HG03066 (cell line): ENCODE data around the gene PERCC1.

Experiments
- ATAC-seq: cut with Tn5 transposase; IDR thresholded peaks from one replicate; pipeline ENCODE4 v1.9.1; 2021; ENCODE audit warnings: low read depth; ENCODE audit not compliant: unreplicated experiment

Gene PERCC1

GRCh38 chr16:1430759-1431496, at the start of gene PERCC1:
PERCC1 (plus strand) TSS chr16:1431078; CDS start chr16:1432594, 1,516 bp downstream.
- no peak for ATAC-seq

DNA sequence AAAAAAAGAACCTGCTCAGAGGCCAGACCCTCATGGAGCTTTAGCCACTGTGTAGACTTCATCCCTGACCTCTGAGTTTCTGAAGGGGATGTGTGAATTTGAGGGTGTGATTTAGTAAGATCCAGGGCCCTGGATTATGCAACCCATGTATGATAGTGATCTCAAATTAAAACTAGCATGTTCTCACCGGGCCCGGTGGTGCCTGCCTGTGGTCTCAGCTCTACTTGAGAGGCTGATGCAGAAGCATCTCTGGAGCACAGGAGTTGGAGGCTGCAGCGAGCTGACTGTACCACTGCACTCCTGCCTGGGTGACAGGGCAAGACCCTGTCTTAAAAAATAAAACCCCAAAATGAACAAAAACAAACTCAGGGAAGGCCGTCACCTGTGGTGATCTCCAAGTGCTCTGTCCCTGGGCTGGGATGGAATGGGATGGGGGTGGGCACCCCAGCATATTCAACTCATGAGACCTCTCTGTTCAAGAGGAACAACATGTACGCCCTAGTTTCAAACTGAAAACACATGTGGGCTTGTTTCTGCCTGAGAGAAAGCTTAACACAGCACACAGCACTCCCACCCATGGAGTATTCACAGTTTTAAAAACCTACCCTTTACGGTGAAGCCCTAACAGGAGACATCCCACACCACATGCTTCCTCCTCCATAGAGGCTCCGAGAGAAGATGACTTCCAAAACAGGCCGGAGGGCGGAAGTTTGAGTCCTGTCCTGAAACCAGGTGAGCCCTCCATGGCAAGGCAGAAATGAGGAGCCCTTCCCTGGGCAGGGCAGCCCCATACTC, 49.1 kb upstream of the PERCC1 start:
- ATAC-seq, result no peak

GRCh38 chr16:1383556-1383955, 47.3 kb upstream of the PERCC1 start:
- ATAC-seq, result no peak

DNA sequence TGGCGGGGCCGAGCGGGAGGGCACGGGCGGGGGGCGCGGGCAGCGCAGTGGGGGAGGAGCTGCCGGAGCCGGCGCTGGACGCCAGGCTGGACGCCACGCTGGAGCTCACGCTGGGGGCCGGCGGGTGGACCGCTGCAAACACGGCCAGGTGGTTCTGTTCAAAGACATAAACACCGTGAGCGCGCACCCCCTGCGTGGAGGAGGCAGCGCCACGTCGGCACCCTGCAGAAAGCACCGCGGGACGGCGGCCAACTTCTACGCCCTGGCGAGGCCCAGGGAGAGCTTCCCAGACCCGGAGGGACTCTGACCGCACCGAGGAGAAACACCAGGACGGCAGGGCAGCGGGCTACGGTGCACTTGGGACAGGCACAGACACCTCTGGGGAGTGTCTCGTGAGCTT, 45.6 kb upstream of the PERCC1 start:
- ATAC-seq, result no peak

GRCh38 chr16:1387331-1387730, 43.5 kb upstream of the PERCC1 start:
- ATAC-seq, result no peak

- no peak for ATAC-seq
These were observed 41.1 kb upstream of the PERCC1 start for GRCh38 chr16:1389762-1390161.

GRCh38 chr16:1390239-1390779, 40.6 kb upstream of the PERCC1 start:
- ATAC-seq, result no peak

- ATAC-seq, result no peak
These were observed 38.1 kb upstream of the PERCC1 start for GRCh38 chr16:1392826-1393225.

DNA sequence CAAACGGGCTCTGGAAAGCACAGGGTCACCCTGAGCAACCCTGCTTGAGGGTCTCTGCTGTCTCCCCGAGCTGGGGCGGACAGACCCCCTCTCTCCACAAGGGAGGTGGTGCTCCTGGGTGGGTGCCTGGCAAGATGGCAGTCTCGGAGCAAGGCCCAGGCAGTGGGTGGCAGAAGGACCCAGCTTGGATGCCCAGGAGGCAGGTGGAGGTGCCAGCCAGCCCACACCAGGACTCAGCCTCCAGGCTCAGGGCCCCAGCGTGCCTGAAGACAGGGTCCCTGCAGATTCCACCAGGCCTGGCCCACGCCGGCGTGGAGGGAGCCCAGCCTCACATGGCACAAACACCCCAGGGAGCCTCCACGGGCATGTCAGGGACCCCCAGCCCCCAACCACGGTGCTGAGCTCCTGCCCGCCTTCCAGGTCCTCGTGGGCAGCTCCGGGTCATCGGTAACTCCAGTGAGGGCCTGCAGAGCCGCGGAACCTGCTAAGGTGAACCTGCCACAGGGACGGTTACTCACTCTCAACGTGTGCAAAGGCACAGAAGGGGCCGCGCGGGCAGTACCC, 37.2 kb upstream of the PERCC1 start:
- no peak for ATAC-seq

- no peak for ATAC-seq
These were observed 36.4 kb upstream of the PERCC1 start for GRCh38 chr16:1394367-1394951.

DNA sequence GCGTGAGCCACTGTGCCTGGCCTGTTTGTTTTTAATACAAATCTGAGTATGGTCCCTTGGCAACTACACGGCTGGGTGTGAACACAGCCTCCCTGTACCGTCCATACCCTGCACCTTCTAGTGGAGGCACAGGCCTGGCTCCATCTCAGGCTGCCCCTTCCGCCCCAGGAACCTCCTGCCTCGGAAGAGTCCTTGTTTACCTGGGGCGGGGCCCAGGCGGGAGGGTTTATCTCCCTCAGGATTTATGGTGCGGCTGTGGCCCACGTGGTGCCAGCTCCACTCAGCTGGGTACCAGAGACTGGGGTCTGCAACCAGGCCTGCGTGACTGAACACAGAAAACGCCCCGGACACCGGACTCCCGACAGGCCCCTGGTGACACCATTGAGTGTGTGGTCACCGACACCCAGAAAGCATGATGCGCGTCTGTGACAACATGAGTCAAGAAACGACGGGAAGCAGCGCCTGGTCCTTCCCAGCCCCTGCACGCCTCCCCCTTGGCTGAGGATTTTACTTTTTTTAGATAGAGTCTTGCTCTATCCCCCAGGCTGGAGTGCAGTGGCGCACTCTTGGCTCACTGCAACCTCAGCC, 35.3 kb upstream of the PERCC1 start:
- ATAC-seq, result no peak

GRCh38 chr16:1397779-1398178, 33.1 kb upstream of the PERCC1 start:
- no peak for ATAC-seq

- ATAC-seq, result no peak
These were observed 32.5 kb upstream of the PERCC1 start for GRCh38 chr16:1398351-1398750.

GRCh38 chr16:1398826-1399581, 31.9 kb upstream of the PERCC1 start:
- ATAC-seq, result no peak

DNA sequence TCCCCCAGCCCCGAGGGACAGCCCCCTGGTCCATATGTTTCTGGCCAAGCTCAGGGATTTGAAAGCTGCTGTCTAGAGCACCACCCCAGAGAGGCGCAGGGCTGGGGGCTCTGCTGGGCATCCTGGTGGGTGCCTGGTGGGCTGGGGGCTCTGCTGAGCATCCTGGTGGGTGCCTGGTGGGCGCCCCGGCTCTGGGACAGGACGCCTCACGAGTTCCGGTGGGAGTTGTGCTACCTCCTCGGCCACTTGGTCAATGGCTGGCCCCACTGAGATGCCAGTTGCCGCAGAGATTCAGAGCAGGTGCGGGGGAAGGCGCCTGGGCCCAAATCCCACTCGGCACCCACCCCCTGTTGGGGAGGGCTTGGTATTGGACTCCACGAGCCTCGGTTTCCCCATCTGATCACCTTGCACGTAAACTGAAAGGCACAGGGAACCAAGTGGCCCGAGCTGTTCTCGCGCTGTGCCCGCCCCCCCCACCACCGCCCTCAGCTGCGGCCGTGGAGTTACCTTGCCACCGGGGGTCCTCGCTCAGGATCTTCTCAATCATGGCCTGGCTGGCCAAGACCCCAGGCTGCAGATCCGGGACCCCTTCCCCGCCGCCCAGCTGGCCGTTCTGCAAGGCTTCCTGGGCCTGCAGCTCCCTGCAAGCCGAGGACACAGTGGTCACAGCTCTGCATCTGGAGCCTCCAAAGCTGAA, 29.7 kb upstream of the PERCC1 start:
- ATAC-seq, result no peak

GRCh38 chr16:1401758-1402154, 29.1 kb upstream of the PERCC1 start:
- no peak for ATAC-seq

- ATAC-seq, result no peak
These were observed 27.8 kb upstream of the PERCC1 start for GRCh38 chr16:1403036-1403435.

DNA sequence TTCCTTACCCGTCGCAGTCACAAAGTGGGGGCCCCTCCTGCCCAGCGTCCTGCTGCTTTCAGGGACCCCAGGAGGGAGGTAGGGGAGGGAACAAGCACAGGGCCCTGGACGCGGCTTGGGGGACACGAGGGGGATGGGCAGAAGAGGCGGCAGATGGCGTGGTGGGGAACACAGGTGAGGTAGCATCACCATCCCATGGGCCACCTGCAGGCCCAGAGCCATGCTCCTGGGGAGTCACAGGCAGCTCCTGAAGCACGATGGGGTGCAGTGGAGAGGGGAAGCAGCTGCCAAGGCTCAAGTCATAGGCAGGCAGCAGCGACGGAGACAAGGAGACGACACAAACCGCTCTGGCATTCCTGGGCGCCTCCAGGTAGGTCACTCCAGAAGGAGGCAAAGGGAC, 27.1 kb upstream of the PERCC1 start:
- no peak for ATAC-seq

DNA sequence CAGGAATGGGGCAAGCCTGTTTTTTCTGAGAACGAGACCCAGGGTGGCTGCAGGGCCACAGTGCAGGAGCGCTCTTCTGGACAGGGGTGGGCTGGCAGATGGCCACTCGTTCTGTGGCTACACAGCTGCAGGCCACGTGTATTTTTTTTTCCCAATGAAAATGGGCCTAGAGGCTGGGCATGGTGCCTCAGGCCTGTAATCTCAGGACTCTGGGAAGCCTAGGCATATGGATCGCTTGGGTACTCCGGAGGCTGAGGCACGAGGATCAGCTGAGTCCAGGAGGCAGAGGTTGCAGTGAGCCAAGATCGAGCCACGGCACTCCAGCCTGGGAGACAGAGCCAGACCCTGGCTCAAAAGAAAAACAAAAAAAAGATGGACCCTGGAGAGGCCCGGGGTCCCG, 23.1 kb upstream of the PERCC1 start:
- no peak for ATAC-seq
